GM12878 (cell line): ENCODE results near the gene ACKR2. TPM values are rescaled to one million over a fixed set of nuclear protein-coding genes. Genes with fewer than 3 reads are reported as not detected.

Experiments used
- ATAC-seq: fragments of 200-7000 bp; cut with Tn5 transposase; 3 replicates; pipeline ENCODE4 v1.9.1; 2020; ENCODE audit warnings: mild to moderate bottlenecking, moderate library complexity
- BruUV-seq: library from RNA; stranded (reverse); fragments of 400-500 nt; replicated peaks from 2 replicates; lab custom pipeline; 2021; lab: Mats Ljungman, UMichigan
- CTCF ChIA-PET: fragments of 300-600 bp; sonication (Branson Sonifier 250); formaldehyde crosslinking; extraction: SDS; loops from one replicate; lab custom pipeline; 2021; ENCODE audit warnings: inconsistent platforms; lab: Yijun Ruan, JAX
- POLR2A ChIA-PET: fragments of 350-600 bp; formaldehyde crosslinking; extraction: SDS; loops from one replicate; lab custom pipeline; 2021; ENCODE audit warnings: inconsistent platforms; lab: Charles Lee
- RAD21 ChIA-PET: fragments of 300-600 bp; sonication (Branson Sonifier 250); formaldehyde crosslinking; loops from one replicate; lab custom pipeline; 2023; ENCODE audit warnings: antibody characterized with exemption; ENCODE audit not compliant: unreplicated experiment; lab: Charles Lee
- SMC1A ChIA-PET: fragments of 300-600 bp; sonication (Branson Sonifier 250); formaldehyde crosslinking; loops from one replicate; lab custom pipeline; 2023; ENCODE audit not compliant: unreplicated experiment, uncharacterized antibody; lab: Charles Lee
- DNase-seq: peaks from one replicate; pipeline ENCODE4 v3.0.0-alpha.2; 2011; ENCODE audit warnings: low read depth, low spot score
- FAIRE-seq: peaks from 3 replicates; lab custom pipeline; 2011; peaks lifted over from hg19 to GRCh38; lab: Jason Lieb, UNC
- H2AFZ ChIP-seq: 2 replicates; pipeline ENCODE4 v1.6.0; 2011; ENCODE audit warnings: low read depth, low read length, control low read depth; ENCODE audit not compliant: control insufficient read depth
- H3K27ac ChIP-seq: 2 replicates; pipeline ENCODE4 v1.5.1; 2011; ENCODE audit warnings: control low read depth; ENCODE audit not compliant: control insufficient read depth, insufficient read depth
- H3K27me3 ChIP-seq, 2 experiments: replicated peaks in 1 of 2; 2 replicates each; pipeline versions ENCODE4 v1.6.0 to v1.6.1; 2011; ENCODE audit warnings: low read length in 1 of 2; ENCODE audit not compliant: control insufficient read depth in 2 of 2, insufficient read depth in 2 of 2
- H3K36me3 ChIP-seq, 2 experiments: 2 replicates each; pipeline ENCODE4 v1.5.1; 2011; ENCODE audit warnings: low read length in 1 of 2; ENCODE audit not compliant: control insufficient read depth in 2 of 2, insufficient read depth in 2 of 2
- H3K4me1 ChIP-seq: 2 replicates; pipeline ENCODE4 v1.6.1; 2011; ENCODE audit warnings: mild to moderate bottlenecking, low read length, moderate library complexity, mixed read lengths; ENCODE audit not compliant: control insufficient read depth, insufficient read depth
- H3K4me2 ChIP-seq: 2 replicates; pipeline ENCODE4 v1.6.0; 2011; ENCODE audit warnings: control low read depth; ENCODE audit not compliant: control insufficient read depth, insufficient read depth
- H3K4me3 ChIP-seq: fragments of 200-600 bp; sonication (generic); 2 replicates; pipeline ENCODE4 v1.5.1; 2016
- H3K79me2 ChIP-seq: 2 replicates; pipeline ENCODE4 v1.6.0; 2011; ENCODE audit warnings: low read length; ENCODE audit not compliant: control insufficient read depth, insufficient read depth
- H3K9ac ChIP-seq: 2 replicates; pipeline ENCODE4 v1.8.0; 2011; ENCODE audit warnings: low read length, control low read depth, mixed read lengths; ENCODE audit not compliant: control insufficient read depth, insufficient read depth
- H3K9me3 ChIP-seq: replicated peaks from 3 replicates; pipeline ENCODE4 v1.5.1; 2011; ENCODE audit warnings: mild to moderate bottlenecking, low read length; ENCODE audit not compliant: control insufficient read depth, insufficient read depth
- H4K20me1 ChIP-seq: 2 replicates; pipeline ENCODE4 v1.6.0; 2011; ENCODE audit not compliant: control insufficient read depth, insufficient read depth
- E4F1 ChIP-seq: fragments of 450-650 bp; IDR thresholded peaks from 2 replicates; pipeline ENCODE4 v1.6.1; 2018; ENCODE audit warnings: borderline replicate concordance, mild to moderate bottlenecking; ENCODE audit not compliant: partially characterized antibody
- GABPA ChIP-seq: IDR thresholded peaks from 2 replicates; pipeline ENCODE4 v1.6.1; 2014; ENCODE audit warnings: antibody characterized with exemption, low read depth, mild to moderate bottlenecking, inconsistent platforms
- MAX ChIP-seq: IDR thresholded peaks from 2 replicates; pipeline ENCODE4 v1.6.1; 2012; ENCODE audit warnings: low read depth, low read length, improper control_type of control experiment
- MXI1 ChIP-seq: fragments of 150-350 bp; IDR thresholded peaks from 2 replicates; pipeline ENCODE4 v1.6.1; 2011; ENCODE audit warnings: low read depth, mild to moderate bottlenecking, inconsistent platforms, low read length, improper control_type of control experiment
- POU2F2 ChIP-seq: IDR thresholded peaks from 3 replicates; pipeline ENCODE4 v1.6.1; 2011; ENCODE audit warnings: low read depth, mild to moderate bottlenecking, low read length, borderline replicate concordance
- RUNX3 ChIP-seq: IDR thresholded peaks from 2 replicates; pipeline ENCODE4 v1.6.1; 2012; ENCODE audit warnings: low read length, inconsistent platforms
- SRF ChIP-seq, 2 experiments: IDR thresholded peaks; 2 replicates each; pipeline ENCODE4 v1.6.1; 2011; ENCODE audit warnings: low read depth in 2 of 2, low read length in 2 of 2, mild to moderate bottlenecking in 1 of 2, moderate library complexity in 1 of 2
- WGBS: methylation state at CpG from one replicate; pipeline ENCODE4 v1.1.6; 2016; ENCODE audit warnings: low lambda C conversion rate; ENCODE audit not compliant: insufficient replicate concordance, insufficient coverage; ENCODE audit errors: missing lambda C conversion rate; 5-methylcytosine and 5-hydroxymethylcytosine counted together
- in situ Hi-C: fragments of 300-500 bp; cut with MboI; formaldehyde crosslinking; loops from 9 replicates; pipeline ENCODE4 v1.14.3; 2018; ENCODE audit warnings: mixed read lengths
- intact Hi-C: fragments of 100-400 bp; cut with micrococcal nuclease; formaldehyde crosslinking; loops from one replicate; pipeline ENCODE4 v1.14.2; 2022; ENCODE audit not compliant: unreplicated experiment
- polyA plus RNA-seq, 11 experiments: library from polyadenylated mRNA; depleted of rRNA in 4 of 11; unstranded in 6 of 11; stranded (reverse) in 5 of 11; fragments of >200 nt; fragmentation: Nextera tagmentation in 4 of 11; fragmentation: Illumina TruSeq in 1 of 11; extraction: Ambion mirVana in 4 of 11; extraction: Trizol in 1 of 11; gene quantifications; 1 replicate in 1 of 11; 2 replicates in 10 of 11; pipeline versions ENCODE4 v1.2.1 to v1.2.3, GENCODE V29; 2011 to 2016; ENCODE audit warnings: inconsistent platforms in 2 of 11, missing spikeins in 2 of 11, low read depth in 1 of 11
- total RNA-seq, 4 experiments: library from RNA; depleted of rRNA in 3 of 4; stranded (reverse); fragments of >200 nt in 3 of 4; fragmentation: Illumina TruSeq in 1 of 4; extraction: Trizol in 1 of 4; gene quantifications; 2 replicates each; pipeline versions ENCODE4 v1.2.1 to v1.2.3, GENCODE V29; 2013 to 2021
- TF ChIP-seq, protein P1 (sequence below): fragments of 450-650 bp; formaldehyde crosslinking; IDR thresholded peaks from 2 replicates; pipeline ENCODE4 v1.5.0; 2022; ENCODE audit warnings: mild to moderate bottlenecking, missing genetic modification characterization
- TF ChIP-seq, protein P2 (sequence below): IDR thresholded peaks from 2 replicates; pipeline ENCODE4 v1.6.1; 2011; ENCODE audit warnings: borderline replicate concordance, low read depth, mild to moderate bottlenecking, moderate library complexity, mixed read lengths, low read length; ENCODE audit not compliant: insufficient read depth; ENCODE audit errors: extremely low read length
- TF ChIP-seq, protein P3 (sequence below): fragments of 450-650 bp; formaldehyde crosslinking; IDR thresholded peaks from 2 replicates; pipeline ENCODE4 v1.4.0; 2022; ENCODE audit warnings: mild to moderate bottlenecking, moderate library complexity

Gene ACKR2
- total and polyA plus RNA-seq, 10 of the 15 experiments (the other 5 are each of a cell fraction or from before 2014, with no cell fraction given), result 0.05 to 0.91 (median 0.23) TPM; not detected in 2

DNA sequence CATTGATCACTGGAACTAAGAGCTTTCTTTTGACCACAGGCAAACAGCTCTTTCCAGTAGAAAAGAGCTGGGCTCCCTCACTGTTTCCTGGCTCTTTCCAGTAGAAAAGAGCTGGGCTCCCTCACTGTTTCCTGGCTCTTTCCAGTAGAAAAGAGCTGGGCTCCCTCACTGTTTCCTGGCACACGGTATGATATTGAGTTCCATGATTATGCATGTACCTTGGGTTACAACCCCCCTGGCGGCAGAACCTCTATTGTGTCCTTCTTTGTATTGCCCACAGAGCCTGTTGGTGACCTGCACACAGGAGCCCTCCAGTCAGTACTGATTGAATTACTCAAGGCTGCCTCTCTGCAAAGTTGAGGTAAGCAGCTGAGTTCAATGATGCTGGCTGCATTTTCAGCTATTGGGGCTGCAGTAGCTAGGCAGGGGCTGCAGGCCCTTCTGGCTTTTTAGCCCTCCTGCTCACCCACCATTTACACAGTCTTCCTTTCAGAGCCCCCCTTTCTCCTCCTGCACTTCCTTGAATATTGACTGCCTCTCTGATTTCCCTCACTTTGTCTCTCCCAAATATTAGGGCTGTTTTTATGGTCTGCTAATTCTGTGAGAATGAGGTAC, 10.2 kb downstream of the ACKR2 start (continued):
- no peak for TF ChIP-seq E4F1
- TF ChIP-seq RUNX3, result no peak
- no peak for TF ChIP-seq SRF (IDR thresholded peaks at IDR 0.05; ENCODE audit: low read depth in 2 of 2, low read length in 2 of 2)
- TF ChIP-seq, all 136 proteins: peak for 0

- in situ Hi-C loops (no loop called here), intact Hi-C loops (no loop called here)
- no TSS peak for BruUV-seq
- Histone ChIP-seq H3K36me3 (no peaks in the 10 kb centered on the region), H3K79me2 (no peaks in the 10 kb centered on the region), H3K27me3 (no peaks in the 10 kb centered on the region), H3K4me2 (no peak overlapping the region), H3K9ac (no peak overlapping the region), H3K27ac (no peak overlapping the region), H3K9me3 (no peaks in the 10 kb centered on the region), H4K20me1 (no peaks in the 10 kb centered on the region), H3K4me1 (no peaks in the 10 kb centered on the region), H2AFZ (no peak overlapping the region), H3K4me3 (no peak overlapping the region)
- ChIA-PET POLR2A (interaction anchor here (0.6 kb wide), 1 partner anchor 139 kb away, joined by 4 read pairs; no protein-coding TSS in a partner anchor), RAD21 (interaction anchor here (0.9 kb wide), 1 partner anchor 10 kb away, joined by 3 read pairs; no protein-coding TSS in a partner anchor), SMC1A (interaction anchor here (1.2 kb wide), 1 partner anchor 41 kb away, joined by 5 read pairs; no protein-coding TSS in a partner anchor), CTCF (interaction anchor here (0.7 to 3.5 kb wide), 5 partner anchors 11 to 248 kb away, joined by 3 to 16 read pairs (median 6); no protein-coding TSS in a partner anchor)
- 62% methylated on average over 6 of the region's 6 CpGs for WGBS
- FAIRE-seq (no peak), DNase-seq (no peak), ATAC-seq (no peak)
- no peak for TF ChIP-seq MAX
- TF ChIP-seq, protein P1, sequence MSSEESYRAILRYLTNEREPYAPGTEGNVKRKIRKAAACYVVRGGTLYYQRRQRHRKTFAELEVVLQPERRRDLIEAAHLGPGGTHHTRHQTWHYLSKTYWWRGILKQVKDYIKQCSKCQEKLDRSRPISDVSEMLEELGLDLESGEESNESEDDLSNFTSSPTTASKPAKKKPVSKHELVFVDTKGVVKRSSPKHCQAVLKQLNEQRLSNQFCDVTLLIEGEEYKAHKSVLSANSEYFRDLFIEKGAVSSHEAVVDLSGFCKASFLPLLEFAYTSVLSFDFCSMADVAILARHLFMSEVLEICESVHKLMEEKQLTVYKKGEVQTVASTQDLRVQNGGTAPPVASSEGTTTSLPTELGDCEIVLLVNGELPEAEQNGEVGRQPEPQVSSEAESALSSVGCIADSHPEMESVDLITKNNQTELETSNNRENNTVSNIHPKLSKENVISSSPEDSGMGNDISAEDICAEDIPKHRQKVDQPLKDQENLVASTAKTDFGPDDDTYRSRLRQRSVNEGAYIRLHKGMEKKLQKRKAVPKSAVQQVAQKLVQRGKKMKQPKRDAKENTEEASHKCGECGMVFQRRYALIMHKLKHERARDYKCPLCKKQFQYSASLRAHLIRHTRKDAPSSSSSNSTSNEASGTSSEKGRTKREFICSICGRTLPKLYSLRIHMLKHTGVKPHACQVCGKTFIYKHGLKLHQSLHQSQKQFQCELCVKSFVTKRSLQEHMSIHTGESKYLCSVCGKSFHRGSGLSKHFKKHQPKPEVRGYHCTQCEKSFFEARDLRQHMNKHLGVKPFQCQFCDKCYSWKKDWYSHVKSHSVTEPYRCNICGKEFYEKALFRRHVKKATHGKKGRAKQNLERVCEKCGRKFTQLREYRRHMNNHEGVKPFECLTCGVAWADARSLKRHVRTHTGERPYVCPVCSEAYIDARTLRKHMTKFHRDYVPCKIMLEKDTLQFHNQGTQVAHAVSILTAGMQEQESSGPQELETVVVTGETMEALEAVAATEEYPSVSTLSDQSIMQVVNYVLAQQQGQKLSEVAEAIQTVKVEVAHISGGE (CRISPR knock-in tag), result no peak
- TF ChIP-seq GABPA, result no peak
- TF ChIP-seq MXI1, result no peak
- TF ChIP-seq, protein P2, sequence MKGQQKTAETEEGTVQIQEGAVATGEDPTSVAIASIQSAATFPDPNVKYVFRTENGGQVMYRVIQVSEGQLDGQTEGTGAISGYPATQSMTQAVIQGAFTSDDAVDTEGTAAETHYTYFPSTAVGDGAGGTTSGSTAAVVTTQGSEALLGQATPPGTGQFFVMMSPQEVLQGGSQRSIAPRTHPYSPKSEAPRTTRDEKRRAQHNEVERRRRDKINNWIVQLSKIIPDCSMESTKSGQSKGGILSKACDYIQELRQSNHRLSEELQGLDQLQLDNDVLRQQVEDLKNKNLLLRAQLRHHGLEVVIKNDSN, result no peak
- TF ChIP-seq, protein P3, sequence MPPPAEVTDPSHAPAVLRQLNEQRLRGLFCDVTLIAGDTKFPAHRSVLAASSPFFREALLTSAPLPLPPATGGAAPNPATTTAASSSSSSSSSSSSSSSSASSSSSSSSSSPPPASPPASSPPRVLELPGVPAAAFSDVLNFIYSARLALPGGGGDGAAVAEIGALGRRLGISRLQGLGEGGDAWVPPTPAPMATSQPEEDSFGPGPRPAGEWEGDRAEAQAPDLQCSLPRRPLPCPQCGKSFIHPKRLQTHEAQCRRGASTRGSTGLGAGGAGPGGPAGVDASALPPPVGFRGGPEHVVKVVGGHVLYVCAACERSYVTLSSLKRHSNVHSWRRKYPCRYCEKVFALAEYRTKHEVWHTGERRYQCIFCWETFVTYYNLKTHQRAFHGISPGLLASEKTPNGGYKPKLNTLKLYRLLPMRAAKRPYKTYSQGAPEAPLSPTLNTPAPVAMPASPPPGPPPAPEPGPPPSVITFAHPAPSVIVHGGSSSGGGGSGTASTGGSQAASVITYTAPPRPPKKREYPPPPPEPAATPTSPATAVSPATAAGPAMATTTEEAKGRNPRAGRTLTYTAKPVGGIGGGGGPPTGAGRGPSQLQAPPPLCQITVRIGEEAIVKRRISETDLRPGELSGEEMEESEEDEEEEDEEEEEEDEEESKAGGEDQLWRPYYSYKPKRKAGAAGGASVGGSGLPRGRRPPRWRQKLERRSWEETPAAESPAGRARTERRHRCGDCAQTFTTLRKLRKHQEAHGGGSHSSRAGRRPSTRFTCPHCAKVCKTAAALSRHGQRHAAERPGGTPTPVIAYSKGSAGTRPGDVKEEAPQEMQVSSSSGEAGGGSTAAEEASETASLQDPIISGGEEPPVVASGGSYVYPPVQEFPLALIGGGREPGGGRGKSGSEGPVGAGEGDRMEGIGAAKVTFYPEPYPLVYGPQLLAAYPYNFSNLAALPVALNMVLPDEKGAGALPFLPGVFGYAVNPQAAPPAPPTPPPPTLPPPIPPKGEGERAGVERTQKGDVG, result no peak
- TF ChIP-seq POU2F2, result no peak
Observed at GRCh38 chr3:42820746-42821051, 11.5 kb downstream of the ACKR2 start.
